Natural killer cell (primary cell): ENCODE measurements around the gene GMPPA. TPM values are rescaled to one million over a fixed set of nuclear protein-coding genes. Genes with fewer than 3 reads are reported as not detected.

Source experiments
- ATAC-seq, 3 donors: fragments of 150-1000 bp in 2 of 3; fragments of 200-7000 bp in 1 of 3; cut with Tn5 transposase; 1 replicate in 1 of 3; 2 replicates in 2 of 3; pipeline ENCODE4 v1.10.0; 2021; ENCODE audit warnings: mild to moderate bottlenecking in 2 of 3, moderate library complexity in 2 of 3
- DNase-seq, 2 donors: peaks; one replicate each; pipeline versions ENCODE4 v3.0.0 to v3.0.0-alpha.2; 2013 to 2021; ENCODE audit warnings: mixed read lengths in 1 of 2
- H3K27ac ChIP-seq: one replicate; pipeline ENCODE4 v1.5.1; 2013; ENCODE audit warnings: mild to moderate bottlenecking, low read length
- H3K27me3 ChIP-seq: one replicate; pipeline ENCODE4 v1.6.1; 2013; ENCODE audit warnings: low read length; ENCODE audit not compliant: control insufficient read depth, insufficient read depth
- H3K36me3 ChIP-seq: one replicate; pipeline ENCODE4 v1.6.1; 2013; ENCODE audit warnings: low read length; ENCODE audit not compliant: control insufficient read depth, insufficient read depth
- H3K4me1 ChIP-seq: one replicate; pipeline ENCODE4 v1.6.1; 2013; ENCODE audit warnings: low read length; ENCODE audit not compliant: control insufficient read depth, insufficient read depth
- H3K4me3 ChIP-seq: one replicate; pipeline ENCODE4 v1.5.1; 2013; ENCODE audit warnings: low read length
- H3K9me3 ChIP-seq: one replicate; pipeline ENCODE4 v1.6.1; 2013; ENCODE audit warnings: low read length; ENCODE audit not compliant: control insufficient read depth, insufficient read depth
- H3K27ac Mint-ChIP-seq, 2 donors: one replicate each; pipeline ENCODE4 v1.8.0; 2022; ENCODE audit warnings: mild to moderate bottlenecking in 2 of 2, mixed read lengths in 2 of 2, moderate library complexity in 1 of 2
- H3K27me3 Mint-ChIP-seq, 2 donors: one replicate each; pipeline ENCODE4 v1.8.0; 2022; ENCODE audit warnings: low read depth in 2 of 2, mixed read lengths in 2 of 2
- H3K36me3 Mint-ChIP-seq: one replicate; pipeline ENCODE4 v1.8.0; 2022; ENCODE audit warnings: mixed read lengths
- H3K4me1 Mint-ChIP-seq, 2 donors: one replicate each; pipeline ENCODE4 v1.8.0; 2022; ENCODE audit warnings: mixed read lengths in 2 of 2
- H3K4me3 Mint-ChIP-seq: one replicate; pipeline ENCODE4 v1.8.0; 2022; ENCODE audit warnings: mild to moderate bottlenecking, moderate library complexity, mixed read lengths
- H3K9me3 Mint-ChIP-seq, 2 donors: one replicate each; pipeline ENCODE4 v1.8.0; 2022; ENCODE audit warnings: mixed read lengths in 2 of 2
- WGBS: methylation state at CpG from one replicate; pipeline ENCODE4 v1.1.7; 2013; ENCODE audit warnings: missing lambda C conversion rate; ENCODE audit not compliant: insufficient coverage; 5-methylcytosine and 5-hydroxymethylcytosine counted together
- intact Hi-C: fragments of 100-400 bp; cut with micrococcal nuclease; formaldehyde crosslinking; loops from one replicate; pipeline ENCODE4 v1.14.2; 2022
- total RNA-seq, 4 donors: library from RNA; stranded (reverse); fragments of 120-200 nt in 1 of 4; gene quantifications; one replicate each; pipeline versions ENCODE4 v1.2.3 to v1.2.4, GENCODE V29; 2013 to 2022
- TF ChIP-seq, protein P1 (sequence below): fragments of 200-600 bp; IDR thresholded peaks from one replicate; pipeline ENCODE4 v1.8.0; 2022; ENCODE audit warnings: antibody characterized with exemption

Gene GMPPA
- total RNA-seq, 3 donors from 2014 or later (not counting 1 experiment from before 2014, with no cell fraction given): 27.6 to 36.3 (median 33.8) TPM

DNA sequence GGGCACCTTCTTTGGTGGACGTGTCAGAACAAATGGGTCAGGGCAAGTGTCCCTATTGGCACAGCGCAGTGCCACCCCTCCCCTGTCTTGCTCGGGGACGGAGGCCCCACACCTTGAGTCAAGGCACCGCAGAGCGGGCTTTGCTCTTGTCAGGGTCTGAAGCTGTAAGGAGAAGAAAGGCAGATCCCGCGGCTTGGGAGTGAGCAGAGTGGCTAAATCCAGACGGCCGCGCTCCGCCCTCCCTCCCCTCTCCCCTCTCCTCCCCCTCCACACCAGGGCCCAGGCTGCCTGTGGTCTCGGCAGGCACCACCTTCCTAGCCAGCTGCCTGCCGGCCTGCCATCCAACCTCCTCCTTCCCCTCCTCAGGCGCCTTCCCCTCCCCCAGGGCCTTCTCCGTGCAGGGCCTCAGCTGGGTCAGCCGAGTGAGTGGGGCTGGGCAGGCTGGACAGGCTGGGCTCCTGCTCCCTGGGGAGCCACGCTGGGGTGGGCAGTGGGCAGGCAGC lies 38.2 kb upstream of the GMPPA start:
- intact Hi-C loops: no loop called here
- WGBS: 78% methylated on average over 18 of the region's 18 CpGs
- H3K27ac ChIP-seq: no peak overlapping the region
- no peak for ATAC-seq
- no peaks in the 10 kb centered on the region for H3K4me1 Mint-ChIP-seq
- H3K27ac Mint-ChIP-seq: no peak overlapping the region
- no peaks in the 10 kb centered on the region for H3K4me1 ChIP-seq
- no peak overlapping the region for H3K4me3 Mint-ChIP-seq
- H3K4me3 ChIP-seq: no peak overlapping the region
- H3K36me3 Mint-ChIP-seq: no peaks in the 10 kb centered on the region
- no peaks in the 10 kb centered on the region for H3K27me3 ChIP-seq
- H3K27me3 Mint-ChIP-seq: peaks cover 0 to 3% of the 10 kb centered on the region in 2 donors
- no peaks in the 10 kb centered on the region for H3K36me3 ChIP-seq
- no peaks in the 10 kb centered on the region for H3K9me3 Mint-ChIP-seq
- TF ChIP-seq, protein P1, sequence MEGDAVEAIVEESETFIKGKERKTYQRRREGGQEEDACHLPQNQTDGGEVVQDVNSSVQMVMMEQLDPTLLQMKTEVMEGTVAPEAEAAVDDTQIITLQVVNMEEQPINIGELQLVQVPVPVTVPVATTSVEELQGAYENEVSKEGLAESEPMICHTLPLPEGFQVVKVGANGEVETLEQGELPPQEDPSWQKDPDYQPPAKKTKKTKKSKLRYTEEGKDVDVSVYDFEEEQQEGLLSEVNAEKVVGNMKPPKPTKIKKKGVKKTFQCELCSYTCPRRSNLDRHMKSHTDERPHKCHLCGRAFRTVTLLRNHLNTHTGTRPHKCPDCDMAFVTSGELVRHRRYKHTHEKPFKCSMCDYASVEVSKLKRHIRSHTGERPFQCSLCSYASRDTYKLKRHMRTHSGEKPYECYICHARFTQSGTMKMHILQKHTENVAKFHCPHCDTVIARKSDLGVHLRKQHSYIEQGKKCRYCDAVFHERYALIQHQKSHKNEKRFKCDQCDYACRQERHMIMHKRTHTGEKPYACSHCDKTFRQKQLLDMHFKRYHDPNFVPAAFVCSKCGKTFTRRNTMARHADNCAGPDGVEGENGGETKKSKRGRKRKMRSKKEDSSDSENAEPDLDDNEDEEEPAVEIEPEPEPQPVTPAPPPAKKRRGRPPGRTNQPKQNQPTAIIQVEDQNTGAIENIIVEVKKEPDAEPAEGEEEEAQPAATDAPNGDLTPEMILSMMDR: no peak
- DNase-seq: no peak
- H3K9me3 ChIP-seq: no peaks in the 10 kb centered on the region

DNA sequence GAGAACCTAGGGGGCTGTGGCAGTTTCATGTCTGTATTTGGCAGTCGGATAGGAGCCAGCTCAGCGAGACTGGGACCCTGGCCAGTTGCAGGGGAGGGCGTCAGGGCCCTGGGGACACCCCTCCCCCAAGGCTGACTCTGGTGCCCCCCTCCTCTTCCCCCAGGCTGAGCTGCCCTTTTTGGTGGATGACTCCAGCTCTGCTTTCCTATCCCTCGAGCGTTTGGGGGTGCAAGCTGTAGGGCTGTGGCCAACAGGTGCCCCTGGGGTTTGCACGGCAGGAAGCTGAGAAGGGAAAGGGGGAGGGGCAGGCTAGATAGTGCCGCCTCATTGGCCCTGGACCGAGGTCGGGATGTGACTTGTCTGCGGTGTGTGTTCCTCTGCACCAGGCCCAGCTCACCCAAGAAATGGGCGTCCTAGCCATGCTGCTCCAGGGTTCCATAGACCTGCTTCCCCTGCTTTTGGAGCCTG lies 37.6 kb upstream of the GMPPA start:
- Mint-ChIP-seq H3K27ac (no peak overlapping the region), H3K9me3 (no peaks in the 10 kb centered on the region), H3K4me1 (no peaks in the 10 kb centered on the region), H3K36me3 (no peaks in the 10 kb centered on the region), H3K27me3 (peaks cover 0 to 3% of the 10 kb centered on the region in 2 donors), H3K4me3 (no peak overlapping the region)
- 40% methylated on average over 11 of the region's 11 CpGs for WGBS
- H3K4me3 ChIP-seq: no peak overlapping the region
- no peak overlapping the region for H3K27ac ChIP-seq
- no peak for DNase-seq
- no peaks in the 10 kb centered on the region for H3K4me1 ChIP-seq
- ATAC-seq: no peak
- TF ChIP-seq, protein P1: no peak
- no peaks in the 10 kb centered on the region for H3K9me3 ChIP-seq
- intact Hi-C loops: no loop called here
- no peaks in the 10 kb centered on the region for H3K27me3 ChIP-seq
- no peaks in the 10 kb centered on the region for H3K36me3 ChIP-seq

DNA sequence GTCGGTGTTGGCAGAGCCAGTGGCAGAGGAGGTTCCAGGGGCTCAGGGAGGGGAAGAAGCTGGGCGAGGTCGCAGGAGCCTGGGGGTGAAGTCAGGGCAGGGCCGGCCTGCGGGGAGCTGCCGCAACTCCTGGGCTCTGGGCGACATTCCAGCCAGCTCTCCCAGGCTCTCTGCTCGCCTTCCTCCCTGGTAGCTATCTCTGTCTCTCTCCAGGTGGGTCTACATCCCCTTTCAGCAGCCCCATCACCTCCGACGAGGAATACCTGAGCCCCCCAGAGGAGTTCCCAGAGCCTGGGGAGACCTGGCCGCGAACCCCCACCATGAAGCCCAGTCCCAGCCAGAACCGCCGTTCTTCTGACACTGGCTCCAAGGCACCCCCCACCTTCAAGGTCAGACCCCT lies 37.0 kb upstream of the GMPPA start:
- Mint-ChIP-seq H3K9me3 (no peaks in the 10 kb centered on the region), H3K4me3 (no peak overlapping the region), H3K36me3 (no peaks in the 10 kb centered on the region), H3K27ac (no peak overlapping the region), H3K4me1 (no peaks in the 10 kb centered on the region), H3K27me3 (peaks cover 0 to 3% of the 10 kb centered on the region in 2 donors)
- Histone ChIP-seq H3K4me3 (no peak overlapping the region), H3K4me1 (no peaks in the 10 kb centered on the region), H3K9me3 (no peaks in the 10 kb centered on the region), H3K27me3 (no peaks in the 10 kb centered on the region), H3K36me3 (no peaks in the 10 kb centered on the region), H3K27ac (no peak overlapping the region)
- DNase-seq (no peak), ATAC-seq (no peak)
- TF ChIP-seq, protein P1: no peak
- intact Hi-C loops: no loop called here
- 91% methylated on average over 14 of the region's 14 CpGs for WGBS

DNA sequence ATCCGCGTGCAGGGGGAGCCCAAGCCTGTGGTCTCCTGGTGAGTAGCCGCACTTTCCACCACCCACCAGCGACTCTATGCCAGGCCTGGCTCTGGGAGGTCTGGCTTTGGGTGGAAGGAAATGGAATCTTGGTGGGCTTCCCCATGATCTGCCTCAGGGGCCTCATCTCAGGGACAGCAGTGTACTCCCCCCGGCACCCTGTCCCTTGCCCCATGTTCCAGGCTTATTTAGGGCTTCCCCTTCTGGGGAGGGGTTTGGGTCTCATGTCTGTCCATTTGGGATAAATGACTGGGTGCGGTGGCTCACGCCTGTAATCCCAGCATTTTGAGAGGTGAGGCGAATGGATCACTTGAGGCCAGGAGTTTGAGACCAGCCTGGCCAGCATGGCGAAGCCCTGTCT lies 36.3 kb upstream of the GMPPA start:
- DNase-seq (no peak), ATAC-seq (no peak)
- no peaks in the 10 kb centered on the region for H3K36me3 Mint-ChIP-seq
- Histone ChIP-seq H3K4me3 (no peak overlapping the region), H3K4me1 (no peaks in the 10 kb centered on the region), H3K27me3 (no peaks in the 10 kb centered on the region), H3K27ac (no peak overlapping the region), H3K9me3 (no peaks in the 10 kb centered on the region), H3K36me3 (no peaks in the 10 kb centered on the region)
- H3K4me3 Mint-ChIP-seq: no peak overlapping the region
- intact Hi-C loops: no loop called here
- H3K27ac Mint-ChIP-seq: no peak overlapping the region
- H3K27me3 Mint-ChIP-seq: peaks cover 0 to 6% of the 10 kb centered on the region in 2 donors
- H3K4me1 Mint-ChIP-seq: no peaks in the 10 kb centered on the region
- WGBS: 84% methylated on average over 7 of the region's 9 CpGs
- no peaks in the 10 kb centered on the region for H3K9me3 Mint-ChIP-seq
- TF ChIP-seq, protein P1: no peak
